ENCODE measurements around the gene ERAS. TPM values are rescaled to one million over a fixed set of nuclear protein-coding genes. Genes with fewer than 3 reads are reported as not detected.
A peak's percentile ranks its signal among the peaks of the same experiment; 100 is the strongest.

Gene ERAS
- total RNA-seq, 1 experiment from 2014 or later: 0.23 TPM

- no peaks in the 10 kb centered on the region for H3K9me3 ChIP-seq (ENCODE audit: control insufficient read depth, insufficient read depth, low read depth, low read length)
- ATAC-seq: 0 out of 2 replicates have a peak, but pooled peaks have one; percentile 49
- no peak overlapping the region for H3K27ac ChIP-seq (ENCODE audit: low read length)
- in situ Hi-C loops (cut with HindIII; ENCODE audit: low pct_unique_long_range_greater_than_20kb, low sequenced_read_pairs): no loop called here
- POLR2A ChIA-PET: interaction anchor here (0.7 kb wide), 1 partner anchor 122 kb away, joined by 3 read pairs; no protein-coding TSS in a partner anchor
- H3K4me1 ChIP-seq (ENCODE audit: control insufficient read depth, insufficient read depth, low read length): no peaks in the 10 kb centered on the region
- no peak overlapping the region for H3K4me3 ChIP-seq (ENCODE audit: low read depth in 2 of 2, low read length in 2 of 2)
- BruUV-seq (replicated peaks): no TSS peak
- TF ChIP-seq TCF7L2 (IDR thresholded peaks at IDR 0.05; ENCODE audit: low read depth, low read length): no peak
- TF ChIP-seq SIN3A (IDR thresholded peaks at IDR 0.05; ENCODE audit: borderline replicate concordance, insufficient read depth, low read depth, low read length): no peak
- no peak for TF ChIP-seq CTCF (IDR thresholded peaks at IDR 0.05)
- no peak for TF ChIP-seq REST (IDR thresholded peaks at IDR 0.05; ENCODE audit: insufficient read depth in 1 of 2, low read depth in 2 of 2, low read length in 1 of 2)
- no peaks in the 10 kb centered on the region for H3K27me3 ChIP-seq (ENCODE audit: control insufficient read depth, insufficient read depth, low read length)
- CTCF ChIA-PET: interaction anchor here (0.6 kb wide), 1 partner anchor 164 kb away, joined by 4 read pairs; no protein-coding TSS in a partner anchor
- H3K36me3 ChIP-seq (ENCODE audit: control insufficient read depth, insufficient read depth, low read length): no peaks in the 10 kb centered on the region
- intact Hi-C loops (cut with micrococcal nuclease; ENCODE audit: unreplicated experiment): no loop called here
- DNase-seq (ENCODE audit: low read depth, low spot score): no peak
Measured at GRCh38 chrX:48833542-48834138, 7.3 kb downstream of the ERAS start.

GRCh38 chrX:48834383-48834709, 8.0 kb downstream of the ERAS start:
- CTCF ChIA-PET: interaction anchor here (0.6 kb wide), 1 partner anchor 165 kb away, joined by 4 read pairs; no protein-coding TSS in a partner anchor
- no TSS peak for BruUV-seq (replicated peaks)
- no peaks in the 10 kb centered on the region for H3K36me3 ChIP-seq (ENCODE audit: control insufficient read depth, insufficient read depth, low read length)
- H3K4me1 ChIP-seq (ENCODE audit: control insufficient read depth, insufficient read depth, low read length): no peaks in the 10 kb centered on the region
- peak overlapping the region; percentile 51 to 54 for H3K4me3 ChIP-seq (ENCODE audit: low read depth in 2 of 2, low read length in 2 of 2)
- no peak for DNase-seq (ENCODE audit: low read depth, low spot score)
- POLR2A ChIA-PET: interaction anchor here (0.7 kb wide), 1 partner anchor 121 kb away, joined by 3 read pairs; no protein-coding TSS in a partner anchor
- no peaks in the 10 kb centered on the region for H3K27me3 ChIP-seq (ENCODE audit: control insufficient read depth, insufficient read depth, low read length)
- intact Hi-C loops (cut with micrococcal nuclease; ENCODE audit: unreplicated experiment): no loop called here
- no peaks in the 10 kb centered on the region for H3K9me3 ChIP-seq (ENCODE audit: control insufficient read depth, insufficient read depth, low read depth, low read length)
- ATAC-seq: peak; percentile 52
- TF ChIP-seq REST (IDR thresholded peaks at IDR 0.05; ENCODE audit: insufficient read depth in 1 of 2, low read depth in 2 of 2, low read length in 1 of 2) (no peak), SIN3A (IDR thresholded peaks at IDR 0.05; ENCODE audit: borderline replicate concordance, insufficient read depth, low read depth, low read length) (no peak), TCF7L2 (IDR thresholded peaks at IDR 0.05; ENCODE audit: low read depth, low read length) (no peak), POLR2AphosphoS5 (IDR thresholded peaks at IDR 0.05; ENCODE audit: low read depth, low read length) (no peak), CTCF (IDR thresholded peaks at IDR 0.05) (no peak)
- in situ Hi-C loops (cut with HindIII; ENCODE audit: low pct_unique_long_range_greater_than_20kb, low sequenced_read_pairs): no loop called here
- no peak overlapping the region for H3K27ac ChIP-seq (ENCODE audit: low read length)

Measured in Panc1 (cell line).